ENCODE measurements around the gene CPNE5. TPM values are rescaled to one million over a fixed set of nuclear protein-coding genes. Genes with fewer than 3 reads are reported as not detected.

The CPNE5 gene
- total and polyA plus RNA-seq, 7 donors = 0.03 to 1.7 (median 0.41) TPM

GRCh38 chr6:36703081-36703606 is 136.1 kb downstream of the CPNE5 start:
- Histone ChIP-seq H3K4me3 (no peak overlapping the region), H3K36me3 (ENCODE audit: insufficient read depth in 1 of 2, low read depth in 1 of 2) (no peaks in the 10 kb centered on the region), H3K4me1 (no peaks in the 10 kb centered on the region), H3K9me3 (no peaks in the 10 kb centered on the region), H3K27ac (no peak overlapping the region), H3K27me3 (ENCODE audit: insufficient read depth in 3 of 3, low read length in 2 of 3) (no peaks in the 10 kb centered on the region)
- 90 to 96% (median 91%) methylated on average over 5 of the region's 5 CpGs for WGBS, 3 donors
- DNase-seq = peak in 1 of 2 donors; percentile 7
- TF ChIP-seq, protein P1, sequence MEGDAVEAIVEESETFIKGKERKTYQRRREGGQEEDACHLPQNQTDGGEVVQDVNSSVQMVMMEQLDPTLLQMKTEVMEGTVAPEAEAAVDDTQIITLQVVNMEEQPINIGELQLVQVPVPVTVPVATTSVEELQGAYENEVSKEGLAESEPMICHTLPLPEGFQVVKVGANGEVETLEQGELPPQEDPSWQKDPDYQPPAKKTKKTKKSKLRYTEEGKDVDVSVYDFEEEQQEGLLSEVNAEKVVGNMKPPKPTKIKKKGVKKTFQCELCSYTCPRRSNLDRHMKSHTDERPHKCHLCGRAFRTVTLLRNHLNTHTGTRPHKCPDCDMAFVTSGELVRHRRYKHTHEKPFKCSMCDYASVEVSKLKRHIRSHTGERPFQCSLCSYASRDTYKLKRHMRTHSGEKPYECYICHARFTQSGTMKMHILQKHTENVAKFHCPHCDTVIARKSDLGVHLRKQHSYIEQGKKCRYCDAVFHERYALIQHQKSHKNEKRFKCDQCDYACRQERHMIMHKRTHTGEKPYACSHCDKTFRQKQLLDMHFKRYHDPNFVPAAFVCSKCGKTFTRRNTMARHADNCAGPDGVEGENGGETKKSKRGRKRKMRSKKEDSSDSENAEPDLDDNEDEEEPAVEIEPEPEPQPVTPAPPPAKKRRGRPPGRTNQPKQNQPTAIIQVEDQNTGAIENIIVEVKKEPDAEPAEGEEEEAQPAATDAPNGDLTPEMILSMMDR (IDR thresholded peaks at IDR 0.05) = no peak
- ATAC-seq = no peak
- intact Hi-C loops (cut with DNase I) = no loop called here

- Histone ChIP-seq H3K4me1 (no peaks in the 10 kb centered on the region), H3K4me3 (no peak overlapping the region), H3K27me3 (ENCODE audit: insufficient read depth in 3 of 3, low read length in 2 of 3) (no peaks in the 10 kb centered on the region), H3K9me3 (no peaks in the 10 kb centered on the region), H3K27ac (no peak overlapping the region), H3K36me3 (ENCODE audit: insufficient read depth in 1 of 2, low read depth in 1 of 2) (no peaks in the 10 kb centered on the region)
- TF ChIP-seq, protein P1 (IDR thresholded peaks at IDR 0.05) = no peak
- ATAC-seq (no peak), DNase-seq (peak in 1 of 2 donors; percentile 18)
- 92 to 96% (median 93%) methylated on average over 3 of the region's 3 CpGs for WGBS, 3 donors
- intact Hi-C loops (cut with DNase I) = no loop called here
Measured at GRCh38 chr6:36702656-36703055, 136.6 kb downstream of the CPNE5 start.

DNA sequence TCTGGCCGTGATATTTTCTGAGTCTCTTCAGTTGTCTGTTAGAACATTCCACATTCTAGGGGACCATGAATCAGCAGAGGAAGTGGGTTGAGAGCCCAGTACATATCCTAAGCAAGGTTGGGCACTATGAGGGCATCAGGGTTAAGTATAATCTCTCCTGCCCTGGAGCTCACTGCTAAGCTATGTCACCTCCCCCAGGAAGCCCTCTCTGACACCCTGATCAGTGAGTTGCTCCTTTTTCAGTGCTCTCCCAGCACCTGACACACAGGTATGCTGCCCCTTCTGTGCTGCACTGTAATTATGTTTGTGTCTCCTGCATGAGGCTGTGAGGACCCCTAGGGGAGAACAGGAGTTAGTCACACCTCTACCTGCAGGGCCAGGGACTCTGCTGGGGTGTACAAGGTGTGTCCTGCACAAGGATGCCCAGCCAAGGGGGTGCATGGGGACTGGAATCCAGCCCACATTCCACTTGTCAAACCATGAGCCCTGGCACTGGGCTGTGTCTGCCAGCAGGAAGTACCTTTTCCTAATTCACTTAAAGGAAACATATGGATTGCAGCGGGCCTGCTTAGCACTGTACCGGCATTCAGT is 137.7 kb downstream of the CPNE5 start:
- DNase-seq = peak in 1 of 2 donors; percentile 11
- intact Hi-C loops (cut with DNase I) = no loop called here
- Histone ChIP-seq H3K4me1 (no peaks in the 10 kb centered on the region), H3K27me3 (ENCODE audit: insufficient read depth in 3 of 3, low read length in 2 of 3) (no peaks in the 10 kb centered on the region), H3K4me3 (no peak overlapping the region), H3K27ac (no peak overlapping the region), H3K9me3 (peaks cover 4% of the 10 kb centered on the region), H3K36me3 (ENCODE audit: insufficient read depth in 1 of 2, low read depth in 1 of 2) (no peaks in the 10 kb centered on the region)
- TF ChIP-seq, protein P1 (IDR thresholded peaks at IDR 0.05) = no peak
- ATAC-seq = peak in 1 of 4 donors; percentile 34
- 88 to 94% (median 92%) methylated on average over 3 of the region's 3 CpGs for WGBS, 3 donors

- Histone ChIP-seq H3K27ac (no peak overlapping the region), H3K36me3 (ENCODE audit: insufficient read depth in 1 of 2, low read depth in 1 of 2) (no peaks in the 10 kb centered on the region), H3K27me3 (ENCODE audit: insufficient read depth in 3 of 3, low read length in 2 of 3) (no peaks in the 10 kb centered on the region), H3K9me3 (peaks cover 4% of the 10 kb centered on the region), H3K4me1 (no peaks in the 10 kb centered on the region), H3K4me3 (no peak overlapping the region)
- intact Hi-C loops (cut with DNase I) = no loop called here
- WGBS, 3 donors = 88 to 98% (median 95%) methylated on average over 3 of the region's 3 CpGs
- no peak for ATAC-seq
- TF ChIP-seq, protein P1 (IDR thresholded peaks at IDR 0.05) = no peak
- peak in 1 of 2 donors; percentile 4 for DNase-seq
Measured at GRCh38 chr6:36700831-36701230, 138.4 kb downstream of the CPNE5 start.

Data from psoas muscle (tissue), 8 donors.